GM19043 (cell line): Measurements from ENCODE around the gene RCOR2.

Experiments used
- ATAC-seq: cut with Tn5 transposase; IDR thresholded peaks from one replicate; pipeline ENCODE4 v1.9.1; 2021; ENCODE audit warnings: low read depth; ENCODE audit not compliant: unreplicated experiment

RCOR2 gene

DNA sequence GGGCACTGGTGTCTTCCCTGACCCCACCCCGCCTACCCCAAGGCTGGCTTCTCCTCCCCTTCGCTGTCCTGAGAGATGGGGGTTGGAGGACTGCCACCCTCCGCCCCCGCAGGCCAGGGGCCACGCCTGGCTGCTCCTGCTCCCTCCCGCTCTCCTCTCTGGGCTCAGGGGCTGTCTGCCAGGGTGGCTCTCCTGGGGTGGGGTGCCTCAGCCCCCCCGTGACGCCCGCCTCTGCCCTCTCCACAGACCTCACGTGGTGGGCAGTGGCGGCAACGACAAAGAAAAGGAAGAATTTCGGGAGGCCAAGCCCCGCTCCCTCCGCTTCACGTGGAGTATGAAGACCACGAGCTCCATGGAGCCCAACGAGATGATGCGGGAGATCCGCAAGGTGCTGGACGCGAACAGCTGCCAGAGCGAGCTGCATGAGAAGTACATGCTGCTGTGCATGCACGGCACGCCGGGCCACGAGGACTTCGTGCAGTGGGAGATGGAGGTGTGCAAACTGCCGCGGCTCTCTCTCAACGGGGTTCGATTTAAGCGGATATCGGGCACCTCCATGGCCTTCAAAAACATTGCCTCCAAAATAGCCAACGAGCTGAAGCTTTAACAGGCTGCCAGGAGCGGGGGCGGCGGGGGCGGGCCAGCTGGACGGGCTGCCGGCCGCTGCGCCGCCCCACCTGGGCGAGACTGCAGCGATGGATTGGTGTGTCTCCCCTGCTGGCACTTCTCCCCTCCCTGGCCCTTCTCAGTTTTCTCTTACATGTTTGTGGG is 8.1 kb downstream of the RCOR2 start:
- no peak for ATAC-seq

DNA sequence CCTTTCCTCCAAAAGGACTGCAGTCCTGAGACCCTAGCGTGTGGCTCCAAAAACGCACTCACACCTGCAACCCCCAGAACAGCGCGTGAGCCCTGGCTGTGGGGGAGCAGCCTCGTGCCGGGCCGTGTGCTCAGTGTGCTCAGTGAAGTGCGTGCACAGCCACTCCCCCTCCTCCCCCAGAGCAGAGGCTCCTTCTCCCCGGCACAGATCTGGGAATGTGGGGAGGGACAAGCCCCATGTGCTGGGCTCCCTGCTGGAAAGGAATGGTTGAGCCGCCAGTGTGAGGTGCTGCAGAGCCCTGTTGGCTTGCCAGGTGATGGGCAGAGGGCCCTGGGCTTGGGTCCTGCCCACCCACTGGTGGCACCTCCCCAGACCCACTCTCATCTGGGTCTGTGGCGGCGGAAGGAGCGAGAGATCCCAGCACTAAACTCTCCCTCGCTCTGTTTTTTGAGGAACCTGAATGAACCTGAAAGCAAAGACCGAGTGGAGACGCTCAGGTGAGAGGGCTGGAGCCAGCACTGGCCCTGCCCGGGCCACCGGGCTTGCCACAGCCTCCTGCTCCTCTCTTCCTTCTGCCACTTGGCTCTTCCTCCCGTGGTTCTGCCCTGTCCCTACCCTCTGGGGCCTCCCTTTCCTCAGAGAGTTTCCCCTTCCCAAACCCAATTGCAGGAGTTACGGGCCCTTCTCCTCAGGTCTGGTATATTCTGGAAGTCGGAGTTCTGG is 9.0 kb downstream of the RCOR2 start:
- no peak for ATAC-seq

DNA sequence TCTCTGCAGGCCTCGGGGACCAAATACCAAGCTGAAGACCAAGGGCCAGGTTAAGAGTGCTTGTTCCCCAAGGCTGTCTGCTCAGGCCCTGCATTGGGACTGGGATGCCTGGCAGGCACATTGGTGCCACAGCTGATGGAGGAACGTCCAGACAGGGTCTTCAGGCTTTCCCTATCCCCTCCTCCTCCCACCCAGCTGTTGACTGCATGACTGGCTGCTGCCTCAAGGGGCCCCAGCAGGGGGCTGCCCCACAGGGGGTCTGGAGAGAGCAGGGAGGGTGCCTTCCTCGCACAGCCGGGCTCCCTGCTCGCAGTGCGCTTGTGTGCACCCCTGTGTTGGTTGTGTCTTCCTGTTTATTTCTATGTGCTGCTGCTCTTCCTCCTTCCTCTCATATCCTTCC is 9.9 kb downstream of the RCOR2 start:
- no peak for ATAC-seq

DNA sequence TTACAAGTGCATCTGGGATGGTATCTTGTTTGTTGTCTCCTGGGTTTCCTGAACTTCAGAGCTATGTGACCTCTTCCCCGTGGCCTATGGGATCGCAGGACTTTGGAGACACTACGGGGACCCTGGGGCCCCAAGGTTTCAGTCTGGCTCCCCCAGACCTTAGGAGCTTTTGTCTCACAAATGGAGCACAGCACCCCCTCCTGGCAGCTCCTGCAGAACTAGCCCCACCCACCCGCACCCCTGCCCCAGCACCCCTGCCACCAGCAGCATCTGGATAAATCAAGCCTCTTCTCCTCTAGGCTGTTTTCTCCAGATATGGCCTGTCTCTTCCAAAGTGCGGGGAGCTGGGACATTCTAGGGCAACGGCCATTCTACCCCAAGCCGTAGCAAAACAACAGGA is 10.4 kb downstream of the RCOR2 start:
- ATAC-seq, result no peak

DNA sequence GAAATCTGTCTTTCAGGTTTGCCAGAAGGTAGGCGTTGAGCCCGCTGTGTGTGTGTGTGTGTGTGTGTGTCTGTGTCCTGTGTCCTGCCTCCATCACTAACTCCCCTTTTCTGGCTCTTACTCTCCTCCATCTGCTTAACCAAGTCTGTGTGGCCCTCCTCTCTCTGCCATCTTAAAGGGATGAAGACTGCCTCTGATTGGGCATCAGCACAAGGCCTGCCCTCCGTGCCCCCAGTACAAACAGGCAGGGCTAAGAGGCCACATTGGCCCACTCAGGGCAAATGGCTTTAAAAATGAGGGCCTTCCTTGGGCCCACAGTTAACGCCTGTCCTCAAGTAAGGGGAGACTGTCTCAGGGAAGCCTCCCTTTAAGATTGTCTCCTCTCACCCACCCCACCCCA is 10.9 kb downstream of the RCOR2 start:
- ATAC-seq, result no peak

DNA sequence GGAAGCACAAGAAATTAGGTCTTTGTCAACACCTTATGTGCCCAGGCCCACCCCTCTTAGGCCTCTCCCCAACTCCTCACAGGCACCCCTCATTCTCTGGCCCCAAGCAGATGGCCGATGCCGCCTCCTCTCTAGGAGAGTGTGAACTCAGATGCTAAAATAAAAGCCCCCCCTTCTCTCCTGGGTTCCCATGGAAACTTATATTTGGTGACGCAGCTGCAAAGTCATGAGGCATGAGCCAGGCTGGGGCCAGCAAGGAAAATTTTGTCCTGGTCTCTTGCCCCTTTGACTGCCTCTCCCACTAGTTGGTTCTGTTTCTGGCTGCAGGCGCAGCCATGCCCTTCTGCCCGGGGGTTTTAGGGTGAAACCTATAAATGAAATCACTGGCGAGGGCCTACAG is 11.8 kb downstream of the RCOR2 start:
- ATAC-seq, result no peak

DNA sequence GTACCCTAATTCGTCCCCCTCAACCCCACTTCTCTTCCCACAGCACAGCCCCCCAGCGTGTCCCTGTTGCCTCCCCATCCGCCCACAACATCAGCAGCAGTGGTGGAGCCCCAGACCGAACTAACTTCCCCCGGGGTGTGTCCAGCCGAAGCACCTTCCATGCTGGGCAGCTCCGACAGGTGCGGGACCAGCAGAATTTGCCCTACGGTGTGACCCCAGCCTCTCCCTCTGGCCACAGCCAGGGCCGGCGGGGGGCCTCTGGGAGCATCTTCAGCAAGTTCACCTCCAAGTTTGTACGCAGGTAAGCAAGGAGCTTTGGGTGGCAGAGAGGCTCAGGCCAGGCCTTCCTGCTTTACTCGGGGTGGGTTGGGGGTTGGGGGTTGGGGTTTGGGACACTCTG is 12.2 kb downstream of the RCOR2 start:
- ATAC-seq, result no peak

DNA sequence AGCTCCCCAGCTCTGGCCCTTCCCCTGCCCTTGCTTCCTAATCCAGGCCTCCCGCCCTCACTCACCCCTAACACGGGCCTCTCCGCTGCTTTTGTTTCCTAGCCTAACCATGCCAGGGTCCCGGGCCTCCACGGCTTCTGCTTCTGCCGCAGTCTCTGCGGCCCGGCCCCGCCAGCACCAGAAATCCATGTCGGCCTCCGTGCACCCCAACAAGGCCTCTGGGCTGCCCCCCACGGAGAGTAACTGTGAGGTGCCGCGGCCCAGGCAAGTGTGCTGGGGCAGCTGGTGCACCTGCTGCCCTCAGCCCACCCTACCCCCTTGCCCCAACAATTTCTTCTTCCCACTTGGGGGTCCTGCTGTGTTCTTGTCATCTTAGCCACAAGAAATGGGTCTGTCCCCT is 13.1 kb downstream of the RCOR2 start:
- ATAC-seq, result no peak

DNA sequence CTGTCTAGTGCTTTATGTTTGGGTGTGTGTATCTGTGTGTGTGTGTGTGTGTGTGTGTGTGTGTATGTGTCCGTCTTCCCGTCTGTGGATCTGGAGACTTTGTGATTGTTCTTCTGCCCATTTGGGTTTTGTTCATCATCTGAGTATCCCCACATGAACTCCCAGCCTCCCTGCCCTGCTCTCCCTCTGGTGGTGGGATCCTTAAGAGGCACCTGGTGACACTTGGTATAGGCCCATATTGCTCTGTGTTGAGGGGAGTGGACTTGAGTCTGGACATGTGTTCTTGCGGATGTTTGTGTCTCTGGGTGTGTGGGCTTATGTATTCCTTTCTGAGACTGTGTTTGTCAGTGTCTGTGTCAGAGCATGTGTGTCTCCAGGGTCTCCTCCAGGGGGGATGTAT is 15.3 kb downstream of the RCOR2 start:
- ATAC-seq, result no peak

DNA sequence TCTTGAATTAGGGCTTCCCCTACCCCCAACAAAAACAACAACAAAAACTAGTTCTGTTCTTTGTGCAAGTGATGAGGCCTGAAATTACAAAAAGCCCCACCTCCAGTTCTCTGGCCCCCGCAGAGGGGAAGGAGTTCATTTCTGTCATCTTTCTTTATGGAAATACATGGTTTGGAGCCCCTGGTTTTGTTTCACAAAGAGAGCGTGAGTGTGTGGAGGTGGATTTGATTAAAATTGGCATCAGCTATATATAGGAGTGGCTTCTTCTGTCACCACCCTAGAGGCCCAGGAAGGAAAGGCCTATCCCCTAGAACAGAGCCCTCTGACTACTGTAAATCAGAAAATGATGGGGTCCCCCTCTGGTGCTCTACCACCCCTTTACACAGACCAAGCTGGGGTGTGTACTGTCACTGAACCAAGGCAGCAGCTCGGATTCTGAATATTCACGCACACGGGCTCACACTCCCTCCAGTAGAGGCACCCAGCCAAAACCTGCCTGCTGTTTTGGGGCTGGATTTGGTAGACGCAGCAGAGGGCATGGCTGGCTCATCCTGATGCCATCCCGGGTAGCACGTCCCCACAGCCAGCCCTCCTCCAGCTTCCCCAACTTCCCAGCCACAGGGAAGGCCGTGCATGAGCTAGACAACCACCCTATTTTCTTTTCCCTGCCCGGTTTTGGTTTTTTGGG is 19.4 kb downstream of the RCOR2 start:
- ATAC-seq, result no peak

DNA sequence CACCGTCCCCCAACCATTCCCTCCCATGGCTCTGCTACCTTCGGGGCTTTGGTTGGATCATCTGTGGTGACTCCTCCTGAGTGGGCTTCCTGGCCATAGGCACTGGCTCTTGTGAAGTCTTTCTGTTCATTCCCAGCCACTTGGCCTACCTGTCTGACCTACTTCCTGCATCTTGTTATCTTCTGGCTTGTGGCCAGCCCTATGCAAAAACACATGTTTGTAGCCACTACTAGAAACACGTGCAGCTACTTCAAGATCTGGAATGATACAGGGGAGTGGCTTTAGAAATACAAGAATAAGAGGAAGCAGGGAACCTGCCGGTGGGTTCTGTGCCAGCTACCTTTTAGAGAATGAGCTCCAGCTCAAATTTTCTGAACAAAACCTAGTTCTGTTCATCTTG is 20.9 kb downstream of the RCOR2 start:
- ATAC-seq, result no peak

DNA sequence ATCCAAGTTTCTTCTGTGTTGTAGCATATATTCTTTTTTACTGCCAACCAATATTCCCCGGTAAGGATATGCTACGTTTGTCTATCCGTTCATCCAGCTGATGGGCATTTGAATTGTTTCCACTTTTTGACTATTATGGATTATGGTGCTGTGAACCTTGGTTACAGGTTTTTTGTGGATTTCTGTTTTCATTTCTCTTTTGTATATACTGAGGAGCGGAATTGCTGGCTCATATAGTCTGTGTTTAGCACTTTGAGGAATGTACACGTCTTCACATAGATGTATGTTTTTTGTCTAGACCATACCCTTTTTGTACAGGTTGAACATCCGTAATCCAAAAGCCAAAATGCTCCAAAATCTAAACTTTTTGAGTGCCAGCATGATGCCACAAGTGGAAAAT is 23.6 kb downstream of the RCOR2 start:
- ATAC-seq, result no peak

DNA sequence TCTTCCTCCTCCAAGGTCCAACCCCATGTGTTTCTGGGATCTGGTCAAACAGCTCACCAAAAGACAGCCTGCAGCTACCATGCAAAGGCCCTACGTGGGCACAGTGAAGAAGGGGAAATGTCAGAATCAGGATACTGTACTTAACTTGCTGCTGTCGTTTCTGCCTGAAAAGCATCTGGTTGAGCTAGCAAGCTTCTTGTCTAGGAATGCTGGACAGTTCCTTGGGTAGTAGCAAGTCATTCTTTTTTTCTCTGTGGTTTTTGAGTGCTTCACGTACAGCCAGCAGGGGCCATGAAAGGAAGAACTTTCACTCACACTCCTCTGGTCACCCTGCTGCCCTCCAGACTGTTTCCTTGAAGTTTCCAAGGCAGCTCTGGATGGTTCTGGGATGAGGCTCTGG is 24.7 kb downstream of the RCOR2 start:
- no peak for ATAC-seq

DNA sequence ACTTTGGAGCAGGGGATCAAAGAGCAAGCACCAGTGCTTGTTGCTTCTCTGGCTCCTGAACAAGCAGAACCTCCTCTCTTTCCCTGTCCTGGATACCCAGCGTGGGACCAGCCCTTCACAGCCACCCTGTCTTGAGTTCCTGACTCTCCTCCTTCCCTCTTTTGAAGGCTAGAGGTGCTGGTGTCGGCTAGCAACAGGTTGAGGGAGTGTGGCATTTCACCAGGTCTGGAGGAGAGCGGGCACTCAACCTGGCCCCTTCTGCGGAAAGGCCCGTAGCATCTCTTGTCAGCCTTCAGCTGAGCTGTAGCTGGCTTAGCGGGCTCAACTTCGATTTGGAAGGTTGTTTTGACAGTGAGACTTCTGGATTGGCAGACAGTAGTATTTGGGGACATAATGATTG is 26.6 kb downstream of the RCOR2 start:
- ATAC-seq, result no peak

DNA sequence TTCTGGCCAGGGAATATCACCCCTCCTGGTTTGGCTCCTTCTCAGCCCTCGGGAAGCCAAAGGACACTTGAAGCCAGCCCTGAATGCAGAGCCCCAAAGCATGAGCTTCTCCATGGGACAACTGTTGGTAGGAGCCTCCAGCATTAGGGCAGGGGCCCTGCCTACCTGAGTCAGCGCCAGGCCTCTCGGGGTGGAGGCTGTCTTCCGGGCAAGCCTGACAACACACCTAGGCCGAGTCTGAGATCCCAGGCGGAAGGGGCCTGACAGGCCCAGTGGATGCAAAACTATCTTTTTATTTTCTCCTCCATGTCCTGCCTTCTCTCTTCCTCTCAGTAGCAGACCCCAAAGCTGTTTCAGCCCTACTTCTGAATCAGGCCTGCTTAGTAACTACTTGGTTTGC is 27.6 kb downstream of the RCOR2 start:
- ATAC-seq, result no peak

DNA sequence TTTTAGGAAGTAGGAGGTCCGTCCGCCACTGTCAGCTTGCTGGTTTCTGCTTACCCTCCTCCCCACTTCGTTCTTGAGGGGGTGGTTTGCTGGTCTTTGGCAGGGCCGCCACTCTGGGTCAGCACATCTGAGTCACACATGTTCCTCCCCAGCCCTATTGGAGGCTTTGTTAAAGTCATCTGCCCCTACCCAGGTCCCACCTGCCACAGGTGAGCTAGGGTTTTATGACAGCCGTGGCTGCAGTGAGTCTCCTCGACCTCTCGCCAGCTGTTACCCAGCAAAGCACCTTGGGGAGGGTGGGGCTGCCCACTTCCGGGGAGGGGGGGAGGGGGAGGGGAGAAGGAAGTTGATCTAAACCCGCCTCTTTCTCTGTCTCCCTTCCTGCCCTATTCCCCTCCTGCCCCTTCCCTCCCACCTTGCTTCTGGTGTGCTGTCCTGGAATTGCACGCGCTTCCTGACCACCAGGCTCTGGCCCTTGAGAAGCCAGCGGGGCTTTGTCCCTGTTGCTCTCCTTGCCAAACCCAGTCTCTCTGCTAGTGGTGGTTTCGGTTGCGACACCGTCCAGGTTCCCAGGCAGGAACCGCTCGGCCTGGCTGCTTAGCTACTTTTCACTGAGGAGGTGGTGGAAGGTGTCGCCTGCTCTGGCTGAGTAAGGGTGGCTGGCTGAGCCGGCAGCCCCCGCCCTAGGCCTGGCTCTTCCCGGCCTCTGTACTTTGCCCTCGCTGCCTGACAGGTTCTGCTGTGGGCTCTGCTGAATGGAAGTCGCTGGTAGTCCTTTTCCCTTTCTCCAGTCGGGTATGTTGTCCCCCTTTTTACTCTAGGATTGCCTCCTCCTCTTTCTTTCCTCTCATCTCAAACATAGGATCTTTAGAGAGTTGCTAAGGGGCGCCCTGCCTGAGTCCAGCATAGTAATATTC is 28.5 kb downstream of the RCOR2 start:
- ATAC-seq, result peak; percentile 80

DNA sequence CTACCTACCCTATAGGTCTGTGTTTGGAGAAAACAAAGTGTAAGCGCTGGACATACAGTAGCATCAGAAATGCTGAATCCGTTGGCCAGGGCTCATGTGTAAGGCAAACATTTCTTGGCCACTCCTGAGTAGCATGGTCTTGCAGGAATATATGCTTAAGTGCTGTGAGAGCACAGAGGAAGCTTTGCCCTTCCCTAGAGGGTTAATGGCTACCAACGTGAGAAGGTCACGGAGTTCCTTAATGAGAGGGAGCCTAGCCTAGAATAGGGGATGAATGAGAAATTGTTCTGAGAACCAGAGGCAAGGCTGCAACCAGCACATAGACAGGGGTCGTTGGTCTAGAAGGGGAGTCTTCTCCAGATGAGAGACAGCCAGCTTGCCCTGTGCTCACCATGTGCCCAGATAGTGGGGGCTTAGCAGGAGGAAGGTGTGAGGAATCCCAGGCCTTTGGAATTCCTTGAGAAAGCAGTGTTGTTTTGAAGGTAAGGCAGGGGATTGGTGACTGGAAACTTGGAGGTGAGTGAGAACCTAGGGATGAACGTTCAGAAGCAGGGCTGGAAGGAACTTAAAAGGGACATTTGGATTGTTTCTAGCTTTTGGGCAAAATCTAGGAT is 29.5 kb downstream of the RCOR2 start:
- ATAC-seq, result no peak

DNA sequence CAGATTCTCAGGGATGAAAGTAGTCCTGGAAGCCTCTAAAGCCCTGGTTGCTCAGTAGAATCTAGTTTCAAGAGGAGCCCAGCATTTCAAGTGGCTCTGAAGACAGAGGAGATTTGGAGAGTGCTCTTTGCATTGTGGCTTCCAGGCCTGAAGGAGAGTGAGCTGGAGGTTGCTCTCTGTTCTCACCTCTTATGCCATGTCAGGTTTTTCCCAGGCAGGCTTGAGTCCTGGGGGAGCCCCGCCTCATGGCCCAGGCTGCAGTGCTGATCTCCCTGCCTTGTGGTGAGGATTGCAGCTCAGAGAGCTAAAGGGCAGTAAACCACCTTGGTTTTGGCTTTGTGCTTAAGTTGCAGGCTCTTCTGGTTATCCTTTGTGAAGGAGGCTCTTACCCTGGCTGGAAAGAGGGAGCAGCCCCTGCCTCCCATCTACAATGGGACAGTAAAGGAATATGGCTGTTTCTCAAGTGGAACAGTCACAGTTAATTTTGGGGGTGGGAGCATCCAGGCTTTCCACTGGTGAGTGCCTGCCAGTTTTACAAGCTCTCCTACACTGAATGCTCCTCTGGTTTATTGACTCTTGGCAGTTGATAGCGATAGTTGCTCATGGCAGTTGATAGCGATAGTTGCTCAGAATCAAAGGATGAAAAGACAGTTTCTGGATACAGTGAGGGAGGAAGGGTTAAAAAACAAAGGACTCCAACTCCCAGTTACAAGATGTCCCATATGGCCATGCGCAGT is 32.6 kb downstream of the RCOR2 start:
- no peak for ATAC-seq

DNA sequence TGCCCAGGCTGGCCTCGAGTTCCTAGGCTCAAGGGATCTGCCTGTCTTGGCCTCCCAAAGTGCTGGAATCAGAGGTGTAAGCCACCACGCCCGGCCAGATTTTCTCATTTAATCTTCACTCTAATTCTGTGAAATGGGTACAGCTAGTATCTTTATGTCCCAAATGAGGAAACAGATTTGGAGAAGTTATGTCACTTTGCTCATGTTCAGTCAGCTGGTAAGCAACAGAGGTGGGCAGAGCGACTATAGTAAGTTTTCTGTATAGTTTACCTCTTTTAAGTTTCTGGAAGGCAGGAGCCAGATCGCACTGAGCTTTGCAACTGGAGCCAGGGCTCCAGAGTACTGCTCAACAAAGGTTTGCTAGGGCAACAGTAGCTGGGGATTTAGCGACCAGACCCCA is 33.2 kb downstream of the RCOR2 start:
- ATAC-seq, result no peak
